Measurements from ENCODE around the gene MAP7D2. TPM values are rescaled to one million over a fixed set of nuclear protein-coding genes. Genes with fewer than 3 reads are reported as not detected.

MAP7D2 gene
- total RNA-seq, 2 experiments from 2014 or later: 0.34 to 0.36 TPM

DNA sequence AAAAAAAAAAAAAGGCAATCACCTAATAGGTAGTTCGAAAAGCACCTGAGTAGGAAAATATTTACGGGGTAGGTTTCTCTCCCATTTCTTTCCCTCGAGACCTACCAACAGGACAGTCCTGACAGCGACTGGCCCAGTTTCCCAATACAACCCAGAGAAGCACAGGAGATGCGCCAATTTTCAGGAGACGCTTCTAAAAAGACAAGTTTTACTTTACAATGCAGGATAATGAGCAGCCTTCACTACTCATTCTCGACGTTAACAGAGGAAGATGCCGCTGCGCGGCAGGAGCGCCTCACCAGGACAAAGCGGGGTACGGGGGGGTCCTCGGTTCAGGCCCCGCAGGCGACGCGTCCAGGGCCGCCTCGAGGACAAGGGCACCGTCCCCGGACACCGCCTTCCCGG lies 126.6 kb downstream of the MAP7D2 start:
- ChIA-PET POLR2A (interaction anchor here (0.5 kb wide), 1 partner anchor 20 kb away, joined by 3 read pairs; no protein-coding TSS in a partner anchor), CTCF (no interaction called here)

DNA sequence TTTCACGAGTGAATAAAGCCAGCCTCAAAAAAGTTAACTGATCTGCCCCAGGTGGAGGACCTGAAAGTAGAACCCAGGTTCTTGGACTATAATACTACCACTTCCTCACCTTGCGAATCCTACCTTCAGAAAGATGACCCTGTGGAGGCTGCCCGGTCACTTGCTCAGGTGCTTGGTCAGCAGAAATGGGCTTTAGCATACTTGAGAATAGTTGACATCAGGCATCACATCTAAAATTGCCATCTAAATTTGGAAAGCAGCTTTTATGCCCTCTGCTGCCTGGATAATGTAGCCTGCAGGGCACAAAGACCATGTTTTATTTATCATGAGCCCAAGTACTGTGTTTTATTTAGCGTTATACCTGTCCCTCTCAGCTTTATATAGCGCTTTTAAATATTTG lies 128.9 kb downstream of the MAP7D2 start:
- ChIA-PET CTCF (no interaction called here), POLR2A (no interaction called here)

DNA sequence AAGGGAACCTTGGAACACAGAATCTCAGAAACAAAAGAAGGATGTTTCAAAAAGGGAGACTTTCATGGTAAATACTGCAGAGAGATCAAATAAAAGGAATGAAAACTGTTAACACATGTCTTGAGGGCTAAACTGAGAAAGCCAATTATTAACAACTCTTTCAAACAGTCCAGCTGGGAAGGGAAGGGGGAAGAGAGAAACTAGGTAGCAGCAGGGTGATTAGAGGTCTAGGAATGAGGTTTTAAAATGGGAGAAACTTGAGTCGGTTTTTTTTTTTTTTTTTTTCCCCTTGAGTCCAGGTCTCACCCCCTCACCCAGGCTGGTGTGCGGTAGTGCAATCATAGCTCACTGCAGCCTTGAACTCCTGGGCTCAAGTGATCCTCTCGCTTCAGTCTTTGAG lies 130.2 kb downstream of the MAP7D2 start:
- ChIA-PET POLR2A (interaction anchor here (0.7 kb wide), 1 partner anchor 147 kb away, joined by 5 read pairs; no protein-coding TSS in a partner anchor), CTCF (interaction anchor here (0.7 kb wide), 1 partner anchor 29 kb away, joined by 5 read pairs; no protein-coding TSS in a partner anchor)

DNA sequence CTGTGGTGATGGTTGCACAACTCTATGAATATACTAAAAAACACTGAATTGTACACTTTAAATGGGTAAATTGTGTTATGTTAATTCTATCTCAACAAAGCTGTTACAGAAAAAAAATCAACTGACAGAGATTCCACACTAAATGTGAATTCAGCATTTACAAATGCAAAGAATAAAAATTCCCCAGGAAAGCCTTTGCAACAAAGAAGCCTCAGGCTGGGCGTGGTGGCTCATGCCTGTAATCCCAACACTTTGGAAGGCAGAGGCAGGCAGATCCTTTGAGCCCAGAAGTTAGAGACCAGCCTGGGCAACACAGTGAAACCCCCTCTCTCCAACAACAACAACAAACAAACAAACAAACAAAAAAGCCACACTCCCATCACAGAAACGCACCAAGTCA lies 134.8 kb downstream of the MAP7D2 start:
- POLR2A ChIA-PET: no interaction called here
- CTCF ChIA-PET: no interaction called here

DNA sequence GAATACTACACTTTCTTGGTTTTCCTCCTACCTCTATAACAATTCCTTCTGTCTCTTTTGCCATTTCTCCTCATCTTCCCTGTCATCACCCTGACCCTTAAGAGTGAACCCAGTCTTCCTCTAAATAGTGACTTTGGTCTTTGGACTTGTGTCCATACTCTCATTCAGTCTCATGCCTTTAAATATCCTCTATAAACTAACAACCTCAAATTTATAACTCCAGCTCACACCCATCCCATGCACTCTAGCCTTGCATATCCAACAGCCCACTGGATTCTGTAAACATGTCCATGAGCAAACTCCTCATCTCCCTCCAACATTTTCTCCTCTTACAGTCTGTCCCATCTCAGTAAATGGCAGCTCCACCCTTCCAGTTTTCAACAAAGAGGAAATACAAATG lies 140.9 kb downstream of the MAP7D2 start:
- POLR2A ChIA-PET: no interaction called here
- CTCF ChIA-PET: interaction anchor here (0.5 kb wide), 1 partner anchor 280 kb away, joined by 4 read pairs; no protein-coding TSS in a partner anchor

DNA sequence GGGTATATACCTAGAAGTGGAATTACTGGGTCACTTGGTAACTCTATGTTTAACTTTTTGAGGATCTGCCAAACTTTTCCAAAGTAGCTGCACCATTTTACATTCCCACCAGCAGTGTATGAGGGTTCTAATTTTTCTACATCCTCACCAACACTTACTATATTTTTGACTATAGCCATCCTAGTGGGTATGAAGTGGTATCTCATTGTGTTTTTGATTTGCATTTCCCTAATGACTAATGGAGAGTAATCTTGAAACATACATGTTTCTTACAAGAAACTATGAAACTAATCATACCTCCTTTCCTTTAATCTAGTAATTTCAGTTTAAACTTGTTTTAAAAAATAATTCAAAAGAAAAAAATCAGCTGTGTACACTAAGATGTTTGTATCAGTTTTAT lies 143.7 kb downstream of the MAP7D2 start:
- CTCF ChIA-PET: no interaction called here
- POLR2A ChIA-PET: no interaction called here

DNA sequence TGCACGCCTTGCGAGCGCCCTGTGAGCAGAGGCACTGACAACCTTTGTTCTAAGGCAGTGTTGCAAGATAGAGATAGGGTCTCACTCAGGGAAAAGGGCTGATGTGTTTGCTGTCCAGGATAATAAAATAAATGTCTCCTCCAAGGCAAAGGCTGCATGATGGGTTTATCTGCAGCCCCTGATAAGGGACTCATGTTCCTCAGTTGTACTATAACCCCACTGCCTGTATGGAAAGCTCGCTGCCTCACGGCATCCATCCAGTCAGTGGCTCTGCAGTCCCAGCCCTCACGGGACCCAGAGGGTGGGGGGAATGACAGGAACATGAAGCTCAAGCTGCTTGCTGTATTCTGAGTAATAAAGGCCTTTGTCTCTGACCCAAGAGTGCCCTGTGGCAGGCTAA lies 148.4 kb downstream of the MAP7D2 start:
- POLR2A ChIA-PET: interaction anchor here (0.6 kb wide), 1 partner anchor 9 kb away, joined by 3 read pairs; no protein-coding TSS in a partner anchor
- CTCF ChIA-PET: no interaction called here

DNA sequence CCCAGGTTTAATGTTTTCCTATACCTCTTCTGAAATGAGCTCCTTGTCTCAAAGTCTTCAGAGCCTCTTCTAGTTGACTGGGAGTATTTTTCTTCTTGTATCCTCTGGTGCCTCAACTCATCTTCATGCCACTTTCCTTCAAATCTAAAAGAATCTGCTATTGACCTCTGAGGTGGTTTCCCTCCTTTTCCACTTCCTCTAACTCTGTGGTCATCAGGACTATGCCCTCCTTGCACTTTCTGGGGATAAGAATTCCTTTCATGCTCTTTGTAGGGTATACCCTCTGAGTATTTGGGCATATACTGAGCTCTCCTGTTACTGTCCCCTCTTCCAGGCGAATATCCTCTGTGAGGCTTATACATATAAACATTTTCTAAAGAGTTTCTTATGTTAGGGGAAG lies 150.7 kb downstream of the MAP7D2 start:
- ChIA-PET POLR2A (no interaction called here), CTCF (no interaction called here)

DNA sequence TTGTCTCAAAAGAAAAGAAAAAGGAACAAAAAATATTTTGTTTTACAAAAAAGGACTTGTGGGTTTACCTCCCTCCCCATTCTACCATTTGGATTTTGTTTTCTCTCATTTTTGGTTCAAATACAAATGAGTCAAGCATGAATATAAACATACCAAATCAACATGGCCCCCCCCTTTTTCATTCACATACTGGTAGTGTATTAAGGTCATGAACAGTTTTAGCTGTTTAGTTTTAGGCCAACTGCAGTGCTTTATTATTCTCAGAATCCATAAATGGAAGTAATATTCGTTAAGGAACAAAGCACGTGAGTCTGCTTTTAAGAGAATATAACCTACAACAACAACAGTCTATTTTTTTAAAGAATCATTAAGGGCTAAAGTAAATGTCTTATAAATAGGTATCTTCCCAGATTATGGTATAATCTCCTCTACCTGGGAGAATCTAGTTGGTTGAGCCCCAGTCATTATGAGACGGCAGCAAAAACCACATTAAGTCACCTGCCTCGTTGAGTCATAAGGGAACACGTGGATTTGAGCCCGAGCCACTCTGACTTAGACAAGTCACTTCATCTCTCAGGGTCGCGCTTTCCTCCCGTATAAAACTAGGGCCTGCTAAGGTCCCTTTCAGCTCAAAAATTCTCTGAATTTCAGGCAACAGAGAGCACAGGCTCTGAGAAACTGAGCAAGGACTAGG lies 152.5 kb downstream of the MAP7D2 start:
- POLR2A ChIA-PET: no interaction called here
- CTCF ChIA-PET: no interaction called here

DNA sequence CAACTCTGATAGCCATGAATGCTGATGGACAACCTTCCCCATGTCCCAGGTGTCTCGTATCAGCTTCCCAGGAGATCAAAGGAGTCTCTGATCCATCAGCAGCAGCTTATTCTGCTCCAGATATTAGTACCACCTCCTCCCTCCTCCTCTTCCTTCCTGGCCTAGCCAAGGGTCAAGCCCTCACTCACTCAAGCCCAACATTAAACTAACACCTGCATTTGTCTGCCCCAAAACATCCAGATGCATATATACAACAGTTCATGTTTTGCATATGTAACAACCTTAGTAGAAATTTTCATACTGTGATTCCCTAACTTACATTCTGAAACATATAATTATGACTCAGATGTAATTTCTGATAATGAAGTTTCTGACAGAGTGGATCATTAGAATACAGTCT lies 155.8 kb downstream of the MAP7D2 start:
- ChIA-PET POLR2A (no interaction called here), CTCF (no interaction called here)

DNA sequence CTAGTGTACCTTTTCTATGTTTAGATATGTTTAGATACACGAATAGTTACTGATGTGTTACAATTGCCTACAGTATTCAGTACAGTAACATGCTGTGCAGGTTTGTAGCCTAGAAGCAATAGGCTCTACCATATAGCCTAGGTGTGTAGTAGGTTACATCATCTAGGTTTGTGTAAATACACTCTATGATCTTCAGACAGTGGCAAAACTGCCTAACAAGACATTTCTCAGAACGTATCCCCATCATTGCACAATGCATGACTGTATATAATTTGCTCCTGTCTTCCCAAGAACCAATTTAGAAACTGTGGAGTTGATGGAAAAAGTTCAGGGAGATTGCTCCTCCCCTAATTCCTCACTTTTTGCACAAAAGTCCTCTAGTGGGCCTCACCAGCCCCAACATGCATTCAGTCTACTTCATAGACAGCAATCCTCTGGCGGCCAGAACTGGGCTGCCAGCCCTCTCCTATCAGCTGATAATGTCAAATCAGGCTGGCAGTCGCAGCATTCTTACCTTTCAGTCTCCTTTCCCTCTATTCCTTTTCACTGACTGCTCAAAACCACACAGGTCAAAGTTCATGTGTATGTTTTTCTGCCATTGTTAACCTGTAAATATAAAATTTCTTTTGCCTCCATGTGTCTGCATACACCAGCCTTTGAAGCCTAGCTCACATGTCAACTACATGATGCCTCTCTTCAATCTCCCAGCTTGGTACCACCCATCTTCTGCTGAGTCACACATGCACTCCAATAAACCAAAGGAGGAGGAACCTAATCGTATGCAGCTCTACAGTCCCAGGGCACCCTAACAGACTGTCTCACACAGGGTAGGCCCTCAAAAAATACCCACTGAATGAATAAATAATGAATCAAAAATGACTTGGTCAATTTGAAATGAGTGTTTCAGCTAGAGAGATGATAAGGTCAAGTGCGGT lies 157.9 kb downstream of the MAP7D2 start:
- POLR2A ChIA-PET: no interaction called here
- CTCF ChIA-PET: no interaction called here

DNA sequence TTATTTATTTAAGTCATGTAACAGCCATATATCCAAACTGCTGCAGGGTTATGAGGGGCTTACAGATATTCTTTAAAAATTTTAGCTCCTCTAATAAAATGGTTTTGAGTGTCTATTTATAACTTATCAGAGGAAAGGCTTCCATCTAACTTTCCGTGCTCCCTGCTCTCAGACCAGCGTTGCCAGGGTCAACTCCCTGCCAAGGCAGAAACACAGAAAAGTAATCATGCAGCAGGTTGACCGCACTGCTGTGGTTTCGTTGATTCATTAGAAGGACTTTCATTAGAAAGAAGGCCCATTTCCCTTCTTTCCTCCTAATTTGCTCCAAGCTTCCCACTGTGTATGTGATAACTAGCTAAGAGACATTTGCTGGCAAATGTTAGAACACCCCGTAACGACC lies 159.8 kb downstream of the MAP7D2 start:
- CTCF ChIA-PET: no interaction called here
- POLR2A ChIA-PET: no interaction called here

Other genes starting within 250 kb of the MAP7D2 start
- gene SH3KBP1, start 229.3 kb downstream of the MAP7D2 start, total RNA-seq: 10 to 100 TPM; 80.7 to 81.4 TPM
- 1 to 10 TPM; 3.5 to 3.9 TPM for gene BCLAF3, start 125.8 kb downstream of the MAP7D2 start, total RNA-seq
- gene EIF1AX, start 24.9 kb upstream of the MAP7D2 start, total RNA-seq: 100 to 1,000 TPM; 199 to 211 TPM
- 10 to 100 TPM; 66.2 to 71.4 TPM for gene RPS6KA3, start 150.0 kb upstream of the MAP7D2 start, total RNA-seq